ENCODE results near the gene STK32B. TPM values are rescaled to one million over a fixed set of nuclear protein-coding genes. Genes with fewer than 3 reads are reported as not detected.
A peak's percentile ranks its signal among the peaks of the same experiment; 100 is the strongest.

Gene STK32B
- total RNA-seq, 1 donor from 2014 or later, result 4.2 TPM

DNA sequence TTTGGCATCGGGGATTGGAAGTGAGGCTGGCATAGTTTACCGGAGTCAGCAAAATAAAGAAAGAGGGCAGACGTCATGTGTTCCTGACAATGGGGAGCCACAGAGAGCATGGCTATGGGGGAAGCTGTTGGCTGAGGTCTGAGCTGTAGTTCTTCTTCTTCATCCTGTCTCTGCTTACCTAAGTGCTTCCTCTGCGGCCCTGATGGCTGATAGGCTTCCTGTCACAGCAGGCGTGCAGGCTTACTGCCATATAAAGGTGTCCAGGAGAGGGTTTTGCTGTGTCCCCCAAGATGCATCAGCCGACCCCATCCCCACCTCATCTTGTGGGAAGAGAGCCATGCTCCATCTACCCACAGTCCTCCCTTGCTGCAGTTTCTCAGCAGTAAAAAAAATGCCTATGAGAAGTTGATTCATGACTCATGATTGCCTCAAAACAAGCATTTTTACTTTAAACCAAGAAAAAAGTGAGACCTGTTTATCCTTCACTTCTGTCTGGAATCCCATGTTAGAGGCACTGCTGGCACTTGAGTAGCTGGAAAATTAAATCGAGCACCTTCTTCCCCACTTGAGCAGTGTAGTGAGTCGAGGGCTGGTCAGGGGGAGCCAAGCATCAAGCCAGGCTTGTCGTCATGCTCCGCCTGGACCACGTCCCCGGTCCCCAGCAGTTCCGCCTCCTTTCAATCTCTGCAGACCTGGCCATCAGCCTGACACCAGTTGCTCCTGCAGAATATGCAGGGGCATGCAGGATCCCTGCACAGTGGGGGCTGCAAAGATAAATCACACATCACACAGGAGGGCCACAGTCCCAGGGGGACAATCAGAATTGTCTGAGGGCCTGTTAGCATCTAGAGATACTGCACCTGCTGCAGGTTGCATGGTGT lies 419.3 kb downstream of the STK32B start:
- H3K4me3 ChIP-seq (ENCODE audit: low read depth, low read length), result no peak overlapping the region
- no peak for DNase-seq (ENCODE audit: low read depth)
- TF ChIP-seq CTCF (conservative IDR thresholded peaks at IDR 0.05; ENCODE audit: low read depth, low read length), result no peak

GRCh38 chr4:5471206-5471605 lies 419.9 kb downstream of the STK32B start:
- TF ChIP-seq CTCF (conservative IDR thresholded peaks at IDR 0.05; ENCODE audit: low read depth, low read length), result no peak
- DNase-seq (ENCODE audit: low read depth), result no peak
- H3K4me3 ChIP-seq (ENCODE audit: low read depth, low read length), result no peak overlapping the region

- no peak for DNase-seq (ENCODE audit: low read depth)
- no peak overlapping the region for H3K4me3 ChIP-seq (ENCODE audit: low read depth, low read length)
- TF ChIP-seq CTCF (conservative IDR thresholded peaks at IDR 0.05; ENCODE audit: low read depth, low read length), result no peak
Measured at GRCh38 chr4:5471691-5472090, 420.4 kb downstream of the STK32B start.

DNA sequence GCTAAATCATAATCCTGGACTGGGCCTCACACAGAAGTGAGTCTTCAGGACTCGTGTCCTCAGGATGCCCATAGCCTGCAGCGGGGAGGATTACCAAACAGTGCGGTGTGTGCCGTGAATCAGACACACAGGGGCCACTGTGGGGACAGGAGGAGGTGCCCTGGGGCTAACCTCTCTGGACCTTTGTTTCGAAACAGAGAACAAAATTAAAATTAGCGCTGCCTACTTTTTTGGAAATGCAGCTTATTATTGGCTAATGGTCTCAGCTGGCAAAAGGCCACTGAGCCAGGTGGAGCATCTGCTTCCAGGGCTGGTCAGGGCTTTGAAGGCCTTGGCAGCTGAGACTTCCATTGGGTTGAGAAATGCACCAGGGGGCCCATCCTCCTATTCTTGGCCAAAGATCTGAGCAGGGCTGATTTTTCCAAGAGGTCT lies 420.9 kb downstream of the STK32B start:
- no peak overlapping the region for H3K4me3 ChIP-seq (ENCODE audit: low read depth, low read length)
- no peak for TF ChIP-seq CTCF (conservative IDR thresholded peaks at IDR 0.05; ENCODE audit: low read depth, low read length)
- no peak for DNase-seq (ENCODE audit: low read depth)

GRCh38 chr4:5473125-5473524 lies 421.8 kb downstream of the STK32B start:
- no peak overlapping the region for H3K4me3 ChIP-seq (ENCODE audit: low read depth, low read length)
- TF ChIP-seq CTCF (conservative IDR thresholded peaks at IDR 0.05; ENCODE audit: low read depth, low read length), result no peak
- no peak for DNase-seq (ENCODE audit: low read depth)

GRCh38 chr4:5474756-5475155 lies 423.5 kb downstream of the STK32B start:
- peak; percentile 53 for DNase-seq (ENCODE audit: low read depth)
- TF ChIP-seq CTCF (conservative IDR thresholded peaks at IDR 0.05; ENCODE audit: low read depth, low read length), result no peak
- no peak overlapping the region for H3K4me3 ChIP-seq (ENCODE audit: low read depth, low read length)

DNA sequence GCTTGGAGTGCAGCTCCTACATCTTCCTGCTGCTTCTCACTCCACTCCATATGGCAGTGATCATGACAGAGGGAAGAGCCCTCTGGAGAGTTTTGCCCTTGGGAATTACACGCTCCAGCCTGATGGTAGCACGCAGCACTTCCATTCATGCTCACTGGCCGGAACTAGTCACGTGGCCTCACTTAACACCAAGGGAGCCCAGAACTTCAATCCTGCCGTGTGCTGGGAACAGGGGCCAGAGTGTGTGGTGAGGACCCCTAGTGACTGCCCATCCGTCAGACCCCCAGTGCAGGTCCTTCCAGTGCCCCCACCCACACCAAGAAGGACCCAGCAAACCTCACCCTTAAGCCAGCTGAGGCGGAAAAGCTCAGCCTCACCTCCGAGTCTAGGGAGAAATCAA lies 426.3 kb downstream of the STK32B start:
- H3K4me3 ChIP-seq (ENCODE audit: low read depth, low read length), result no peak overlapping the region
- TF ChIP-seq CTCF (conservative IDR thresholded peaks at IDR 0.05; ENCODE audit: low read depth, low read length), result no peak
- DNase-seq (ENCODE audit: low read depth), result no peak
